ENCODE results near the gene ALDOA. TPM values are rescaled to one million over a fixed set of nuclear protein-coding genes. Genes with fewer than 3 reads are reported as not detected.

Gene ALDOA
- total RNA-seq, 4 donors from 2014 or later = 752 to 2,025 (median 1,174) TPM

DNA sequence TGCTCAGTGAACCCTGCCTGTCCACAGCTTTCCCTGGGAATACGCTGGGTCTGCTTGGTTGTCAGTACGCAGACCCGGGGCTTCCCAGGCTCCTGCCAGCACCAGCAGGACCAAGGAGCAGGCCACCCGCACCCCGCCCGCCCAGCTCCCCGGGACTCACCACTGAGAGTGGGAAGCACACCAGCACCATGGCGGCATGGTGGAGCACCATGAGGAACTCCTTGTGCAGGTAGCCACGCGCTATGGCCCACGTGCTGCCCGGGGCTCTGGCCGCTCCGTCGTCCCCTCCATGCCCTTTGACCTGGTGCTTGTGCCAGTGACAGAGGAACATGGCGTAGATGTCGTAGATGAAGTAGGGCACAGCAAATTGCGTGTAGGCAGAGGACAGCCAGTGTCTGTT lies 39.1 kb upstream of the ALDOA start:
- TF ChIP-seq POLR2A (IDR thresholded peaks at IDR 0.05) = no peak
- TF ChIP-seq, protein P1, sequence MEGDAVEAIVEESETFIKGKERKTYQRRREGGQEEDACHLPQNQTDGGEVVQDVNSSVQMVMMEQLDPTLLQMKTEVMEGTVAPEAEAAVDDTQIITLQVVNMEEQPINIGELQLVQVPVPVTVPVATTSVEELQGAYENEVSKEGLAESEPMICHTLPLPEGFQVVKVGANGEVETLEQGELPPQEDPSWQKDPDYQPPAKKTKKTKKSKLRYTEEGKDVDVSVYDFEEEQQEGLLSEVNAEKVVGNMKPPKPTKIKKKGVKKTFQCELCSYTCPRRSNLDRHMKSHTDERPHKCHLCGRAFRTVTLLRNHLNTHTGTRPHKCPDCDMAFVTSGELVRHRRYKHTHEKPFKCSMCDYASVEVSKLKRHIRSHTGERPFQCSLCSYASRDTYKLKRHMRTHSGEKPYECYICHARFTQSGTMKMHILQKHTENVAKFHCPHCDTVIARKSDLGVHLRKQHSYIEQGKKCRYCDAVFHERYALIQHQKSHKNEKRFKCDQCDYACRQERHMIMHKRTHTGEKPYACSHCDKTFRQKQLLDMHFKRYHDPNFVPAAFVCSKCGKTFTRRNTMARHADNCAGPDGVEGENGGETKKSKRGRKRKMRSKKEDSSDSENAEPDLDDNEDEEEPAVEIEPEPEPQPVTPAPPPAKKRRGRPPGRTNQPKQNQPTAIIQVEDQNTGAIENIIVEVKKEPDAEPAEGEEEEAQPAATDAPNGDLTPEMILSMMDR (IDR thresholded peaks at IDR 0.05) = no peak
- 84 to 92% methylated on average over 17 to 18 of the region's 18 CpGs for WGBS, 2 donors
- no peaks in the 10 kb centered on the region for H3K9me3 ChIP-seq
- H3K4me1 ChIP-seq = peaks cover 4 to 5% of the 10 kb centered on the region in 2 donors
- no peak overlapping the region for H3K27ac ChIP-seq
- H3K36me3 ChIP-seq = no peaks in the 10 kb centered on the region
- no peak for DNase-seq
- intact Hi-C loops (cut with DNase I) = loop anchor here (10.0 kb wide), 1 partner anchor 192 kb away; no protein-coding TSS in a partner anchor
- H3K27me3 ChIP-seq = peaks cover 9% of the 10 kb centered on the region
- no peak overlapping the region for H3K4me3 ChIP-seq (replicated peaks in 1 of 3)

DNA sequence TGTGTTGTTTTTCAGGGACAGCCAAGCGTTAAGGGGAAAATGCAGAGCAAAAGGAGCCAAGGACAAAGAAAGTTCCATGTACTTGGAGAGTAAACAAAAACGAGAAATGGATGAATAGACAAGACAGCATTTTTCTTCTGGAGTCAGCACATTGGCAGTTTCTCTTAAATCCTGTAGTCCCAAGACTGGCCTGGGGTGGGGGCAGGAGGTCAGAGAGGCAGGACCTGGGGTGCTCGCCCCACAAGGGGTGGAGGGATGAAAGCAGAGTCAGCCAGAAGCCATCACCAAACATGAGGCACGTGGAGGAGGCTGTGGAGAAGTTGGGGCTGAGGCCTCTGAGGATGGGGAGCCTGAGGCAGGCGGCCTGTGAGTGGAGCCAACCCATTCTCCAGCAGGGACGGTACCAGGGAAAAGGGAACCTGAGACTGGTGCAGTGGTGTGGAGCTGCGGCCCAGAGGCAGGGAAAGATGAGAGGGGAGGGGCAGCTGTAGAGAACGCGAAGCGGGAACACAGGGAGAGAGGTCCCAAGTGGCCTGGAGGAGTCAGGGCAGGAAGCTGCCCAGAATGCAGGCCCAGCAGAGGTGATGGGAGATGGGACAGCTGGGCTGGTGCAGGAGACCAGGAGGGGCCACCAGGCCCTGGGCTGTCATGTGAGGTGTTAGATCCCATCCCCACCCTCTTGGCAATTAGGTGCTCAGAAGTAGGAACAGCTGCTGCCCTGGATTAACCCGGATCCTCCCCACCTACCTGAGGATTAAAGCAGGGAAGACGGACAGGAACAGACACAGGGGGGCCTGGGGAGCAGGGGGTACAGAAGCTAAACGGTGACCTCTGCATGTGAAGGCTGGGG lies 37.7 kb upstream of the ALDOA start:
- no peak overlapping the region for H3K27ac ChIP-seq
- intact Hi-C loops (cut with DNase I) = loop anchor here (10.0 kb wide), 1 partner anchor 193 kb away; no protein-coding TSS in a partner anchor
- no peaks in the 10 kb centered on the region for H3K36me3 ChIP-seq
- TF ChIP-seq, protein P1 (IDR thresholded peaks at IDR 0.05) = no peak
- no peak for TF ChIP-seq POLR2A (IDR thresholded peaks at IDR 0.05)
- DNase-seq = no peak
- no peaks in the 10 kb centered on the region for H3K9me3 ChIP-seq
- peaks cover 0 to 5% of the 10 kb centered on the region in 2 donors for H3K4me1 ChIP-seq
- 45 to 52% methylated on average over 12 to 13 of the region's 13 CpGs for WGBS, 2 donors
- no peak overlapping the region for H3K4me3 ChIP-seq (replicated peaks in 1 of 3)
- peaks cover 14% of the 10 kb centered on the region for H3K27me3 ChIP-seq

DNA sequence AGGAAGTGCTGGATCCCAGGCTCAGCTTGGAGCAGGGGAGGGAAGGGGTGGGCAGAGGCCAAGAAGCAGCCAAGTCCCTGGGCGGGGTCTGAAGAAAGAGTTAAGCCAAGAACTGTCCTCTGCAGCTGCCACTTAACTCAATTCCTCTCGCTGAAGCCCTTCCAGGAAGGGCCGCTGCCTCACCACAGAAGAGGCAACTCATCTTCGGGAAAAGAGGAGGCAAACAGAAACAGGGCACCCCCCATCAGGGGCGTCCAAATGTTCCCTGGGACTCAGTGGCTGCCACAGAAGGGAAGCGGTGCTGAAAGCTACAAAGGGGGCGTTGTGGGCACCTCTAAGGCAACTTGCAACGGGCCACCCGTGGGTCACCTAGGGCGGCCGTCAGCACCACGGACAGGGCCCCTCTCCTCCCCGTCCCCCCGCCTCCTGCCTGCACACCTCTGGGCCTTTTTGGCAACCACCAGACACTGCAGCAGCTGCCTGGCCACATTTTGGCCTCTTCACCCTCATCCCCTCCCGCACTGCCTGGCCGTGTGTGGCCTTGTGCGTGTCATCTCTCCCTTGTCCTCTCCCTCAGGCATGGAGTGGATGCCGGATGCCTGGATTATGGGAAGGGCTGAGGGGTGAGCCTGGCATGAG lies 37.0 kb upstream of the ALDOA start:
- 13 to 14% methylated on average over 12 to 15 of the region's 18 CpGs for WGBS, 2 donors
- H3K4me1 ChIP-seq = peaks cover 0 to 5% of the 10 kb centered on the region in 2 donors
- H3K36me3 ChIP-seq = no peaks in the 10 kb centered on the region
- TF ChIP-seq, protein P1 (IDR thresholded peaks at IDR 0.05) = no peak
- no peak for TF ChIP-seq POLR2A (IDR thresholded peaks at IDR 0.05)
- peak; percentile 27 to 31 for DNase-seq
- no peak overlapping the region for H3K4me3 ChIP-seq (replicated peaks in 1 of 3)
- intact Hi-C loops (cut with DNase I) = loop anchor here (10.0 kb wide), 1 partner anchor 194 kb away; no protein-coding TSS in a partner anchor
- H3K27me3 ChIP-seq = peaks cover 15% of the 10 kb centered on the region
- H3K9me3 ChIP-seq = no peaks in the 10 kb centered on the region
- no peak overlapping the region for H3K27ac ChIP-seq

DNA sequence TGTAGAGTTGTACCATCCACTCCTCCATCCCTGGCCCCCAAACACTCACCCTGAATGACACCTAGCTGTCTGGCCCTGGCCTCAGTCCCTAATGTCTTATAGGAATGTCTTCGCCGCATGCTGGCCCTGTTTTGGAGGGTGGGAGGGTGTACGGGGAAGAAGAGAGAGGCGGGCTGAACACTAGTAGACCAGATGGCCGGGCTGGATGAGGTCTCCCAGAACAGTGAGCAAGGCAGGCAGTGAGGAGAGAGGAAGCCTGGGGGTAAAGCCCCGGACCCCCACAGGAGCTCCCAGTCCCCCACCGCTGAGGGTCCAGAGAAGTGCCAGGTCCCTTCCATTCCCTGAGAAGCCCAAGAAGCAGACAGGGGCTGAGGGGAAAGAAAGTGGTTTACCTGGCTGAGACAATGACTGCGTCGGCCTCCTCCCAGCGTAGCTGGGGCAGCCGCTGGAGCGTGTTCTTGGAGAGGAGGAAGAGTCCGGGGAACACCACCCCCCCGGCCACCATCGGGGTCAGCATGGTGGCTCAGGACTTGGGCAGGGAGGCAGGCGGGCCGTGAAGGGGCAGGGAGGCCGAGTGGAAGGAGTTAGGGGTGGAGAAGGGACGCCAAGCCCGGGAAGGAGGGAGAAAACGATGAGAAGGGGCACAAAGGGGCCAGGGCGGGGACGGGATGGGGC lies 35.4 kb upstream of the ALDOA start:
- Histone ChIP-seq H3K27ac (no peak overlapping the region), H3K4me3 (replicated peaks in 1 of 3) (no peak overlapping the region), H3K9me3 (no peaks in the 10 kb centered on the region), H3K4me1 (peaks cover 0 to 5% of the 10 kb centered on the region in 2 donors), H3K36me3 (no peaks in the 10 kb centered on the region), H3K27me3 (peaks cover 15% of the 10 kb centered on the region)
- 20 to 21% methylated on average over 23 of the region's 23 CpGs for WGBS, 2 donors
- intact Hi-C loops (cut with DNase I) = no loop called here
- no peak for DNase-seq
- no peak for TF ChIP-seq POLR2A (IDR thresholded peaks at IDR 0.05)
- TF ChIP-seq, protein P1 (IDR thresholded peaks at IDR 0.05) = no peak

All from thyroid gland (tissue), 4 donors.